ENCODE measurements around the gene OVAAL.

- TF ChIP-seq CTCF (IDR thresholded peaks at IDR 0.05) = no peak
- TF ChIP-seq EZH2 (IDR thresholded peaks at IDR 0.05; ENCODE audit: borderline replicate concordance, insufficient read depth, low read depth, low read length, poor library complexity, severe bottlenecking) = no peak
Observed at GRCh38 chr1:180603850-180604226, 45.1 kb downstream of the OVAAL start.
